WTC11 (cell line): ENCODE data around the gene CENPX.

ENCODE experiments used
- ESRRA ChIP-seq: sonication (generic); formaldehyde crosslinking; IDR thresholded peaks from 2 replicates; pipeline ENCODE4 v1.8.1; 2022; ENCODE audit warnings: mild to moderate bottlenecking, missing genetic modification reagents, borderline replicate concordance
- HMGA2 ChIP-seq: fragments of 250-450 bp; sonication (Bioruptor Pico); IDR thresholded peaks from 2 replicates; pipeline ENCODE4 v1.4.0; 2021; ENCODE audit warnings: mild to moderate bottlenecking, moderate library complexity
- KAT7 ChIP-seq: sonication (generic); formaldehyde crosslinking; IDR thresholded peaks from 2 replicates; pipeline ENCODE4 v1.8.1; 2023; ENCODE audit warnings: missing genetic modification reagents, mild to moderate bottlenecking, borderline replicate concordance
- NFE2L1 ChIP-seq: sonication (generic); formaldehyde crosslinking; IDR thresholded peaks from 2 replicates; pipeline ENCODE4 v1.8.1; 2023; ENCODE audit warnings: missing genetic modification reagents
- NFYB ChIP-seq: sonication (generic); formaldehyde crosslinking; conservative IDR thresholded peaks from 2 replicates; pipeline ENCODE4 v1.8.0; 2022; ENCODE audit warnings: low read depth, missing genetic modification reagents
- TF ChIP-seq, protein P1 (sequence below): fragments of 200-600 bp; IDR thresholded peaks from 2 replicates; pipeline ENCODE4 v1.8.0; 2022; ENCODE audit warnings: antibody characterized with exemption
- TF ChIP-seq, protein P2 (sequence below): sonication (generic); formaldehyde crosslinking; IDR thresholded peaks from 2 replicates; pipeline ENCODE4 v1.8.0; 2022; ENCODE audit warnings: mild to moderate bottlenecking, missing genetic modification reagents
- TF ChIP-seq, protein P3 (sequence below): sonication (generic); formaldehyde crosslinking; IDR thresholded peaks from 2 replicates; pipeline ENCODE4 v1.8.1; 2022; ENCODE audit warnings: low read depth, missing genetic modification reagents, borderline replicate concordance
- TF ChIP-seq, protein P4 (sequence below): sonication (generic); formaldehyde crosslinking; IDR thresholded peaks from 2 replicates; pipeline ENCODE4 v1.8.1; 2022; ENCODE audit warnings: mild to moderate bottlenecking, moderate library complexity, missing genetic modification reagents
- TF ChIP-seq, protein P5 (sequence below): sonication (generic); formaldehyde crosslinking; IDR thresholded peaks from 2 replicates; pipeline ENCODE4 v1.8.1; 2023; ENCODE audit warnings: mild to moderate bottlenecking, missing genetic modification reagents, borderline replicate concordance
- TF ChIP-seq, protein P6 (sequence below): sonication (generic); formaldehyde crosslinking; IDR thresholded peaks from 2 replicates; pipeline ENCODE4 v1.8.1; 2023; ENCODE audit warnings: mild to moderate bottlenecking, missing genetic modification reagents
- TF ChIP-seq, protein P7 (sequence below): sonication (generic); formaldehyde crosslinking; IDR thresholded peaks from 2 replicates; pipeline ENCODE4 v1.8.0; 2022; ENCODE audit warnings: mild to moderate bottlenecking, missing genetic modification reagents
- TF ChIP-seq, protein P8 (sequence below): sonication (generic); formaldehyde crosslinking; IDR thresholded peaks from 2 replicates; pipeline ENCODE4 v1.8.0; 2022; ENCODE audit warnings: missing genetic modification reagents

DNA sequence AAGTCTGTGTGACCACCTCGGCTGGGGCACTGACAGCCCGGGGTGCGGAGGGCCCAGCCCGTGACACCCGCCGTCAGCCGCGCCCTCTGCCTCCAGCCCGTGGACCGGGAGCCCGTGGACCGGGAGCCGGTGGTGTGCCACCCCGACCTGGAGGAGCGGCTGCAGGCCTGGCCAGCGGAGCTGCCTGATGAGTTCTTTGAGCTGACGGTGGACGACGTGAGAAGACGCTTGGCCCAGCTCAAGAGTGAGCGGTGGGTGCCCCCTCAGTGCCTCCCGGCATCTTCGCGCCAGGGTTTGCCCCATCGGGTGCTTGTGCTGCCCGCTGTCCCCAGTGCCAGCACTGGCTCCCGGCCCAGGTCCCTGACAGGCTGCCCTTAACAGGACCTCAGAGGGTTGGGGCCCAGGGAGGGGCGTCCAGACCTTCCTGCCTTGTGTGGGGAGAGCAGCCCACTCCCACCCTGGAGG, 13.7 kb downstream of the CENPX start:
- TF ChIP-seq, protein P1, sequence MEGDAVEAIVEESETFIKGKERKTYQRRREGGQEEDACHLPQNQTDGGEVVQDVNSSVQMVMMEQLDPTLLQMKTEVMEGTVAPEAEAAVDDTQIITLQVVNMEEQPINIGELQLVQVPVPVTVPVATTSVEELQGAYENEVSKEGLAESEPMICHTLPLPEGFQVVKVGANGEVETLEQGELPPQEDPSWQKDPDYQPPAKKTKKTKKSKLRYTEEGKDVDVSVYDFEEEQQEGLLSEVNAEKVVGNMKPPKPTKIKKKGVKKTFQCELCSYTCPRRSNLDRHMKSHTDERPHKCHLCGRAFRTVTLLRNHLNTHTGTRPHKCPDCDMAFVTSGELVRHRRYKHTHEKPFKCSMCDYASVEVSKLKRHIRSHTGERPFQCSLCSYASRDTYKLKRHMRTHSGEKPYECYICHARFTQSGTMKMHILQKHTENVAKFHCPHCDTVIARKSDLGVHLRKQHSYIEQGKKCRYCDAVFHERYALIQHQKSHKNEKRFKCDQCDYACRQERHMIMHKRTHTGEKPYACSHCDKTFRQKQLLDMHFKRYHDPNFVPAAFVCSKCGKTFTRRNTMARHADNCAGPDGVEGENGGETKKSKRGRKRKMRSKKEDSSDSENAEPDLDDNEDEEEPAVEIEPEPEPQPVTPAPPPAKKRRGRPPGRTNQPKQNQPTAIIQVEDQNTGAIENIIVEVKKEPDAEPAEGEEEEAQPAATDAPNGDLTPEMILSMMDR, result no peak
- TF ChIP-seq ESRRA (CRISPR knock-in tag), result no peak
- TF ChIP-seq, protein P2, sequence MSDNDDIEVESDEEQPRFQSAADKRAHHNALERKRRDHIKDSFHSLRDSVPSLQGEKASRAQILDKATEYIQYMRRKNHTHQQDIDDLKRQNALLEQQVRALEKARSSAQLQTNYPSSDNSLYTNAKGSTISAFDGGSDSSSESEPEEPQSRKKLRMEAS (CRISPR knock-in tag), result no peak
- TF ChIP-seq, protein P3, sequence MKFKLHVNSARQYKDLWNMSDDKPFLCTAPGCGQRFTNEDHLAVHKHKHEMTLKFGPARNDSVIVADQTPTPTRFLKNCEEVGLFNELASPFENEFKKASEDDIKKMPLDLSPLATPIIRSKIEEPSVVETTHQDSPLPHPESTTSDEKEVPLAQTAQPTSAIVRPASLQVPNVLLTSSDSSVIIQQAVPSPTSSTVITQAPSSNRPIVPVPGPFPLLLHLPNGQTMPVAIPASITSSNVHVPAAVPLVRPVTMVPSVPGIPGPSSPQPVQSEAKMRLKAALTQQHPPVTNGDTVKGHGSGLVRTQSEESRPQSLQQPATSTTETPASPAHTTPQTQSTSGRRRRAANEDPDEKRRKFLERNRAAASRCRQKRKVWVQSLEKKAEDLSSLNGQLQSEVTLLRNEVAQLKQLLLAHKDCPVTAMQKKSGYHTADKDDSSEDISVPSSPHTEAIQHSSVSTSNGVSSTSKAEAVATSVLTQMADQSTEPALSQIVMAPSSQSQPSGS, result no peak
- no peak for TF ChIP-seq NFE2L1
- TF ChIP-seq, protein P4, sequence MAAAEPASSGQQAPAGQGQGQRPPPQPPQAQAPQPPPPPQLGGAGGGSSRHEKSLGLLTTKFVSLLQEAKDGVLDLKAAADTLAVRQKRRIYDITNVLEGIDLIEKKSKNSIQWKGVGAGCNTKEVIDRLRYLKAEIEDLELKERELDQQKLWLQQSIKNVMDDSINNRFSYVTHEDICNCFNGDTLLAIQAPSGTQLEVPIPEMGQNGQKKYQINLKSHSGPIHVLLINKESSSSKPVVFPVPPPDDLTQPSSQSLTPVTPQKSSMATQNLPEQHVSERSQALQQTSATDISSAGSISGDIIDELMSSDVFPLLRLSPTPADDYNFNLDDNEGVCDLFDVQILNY (CRISPR knock-in tag), result no peak
- TF ChIP-seq, protein P5, sequence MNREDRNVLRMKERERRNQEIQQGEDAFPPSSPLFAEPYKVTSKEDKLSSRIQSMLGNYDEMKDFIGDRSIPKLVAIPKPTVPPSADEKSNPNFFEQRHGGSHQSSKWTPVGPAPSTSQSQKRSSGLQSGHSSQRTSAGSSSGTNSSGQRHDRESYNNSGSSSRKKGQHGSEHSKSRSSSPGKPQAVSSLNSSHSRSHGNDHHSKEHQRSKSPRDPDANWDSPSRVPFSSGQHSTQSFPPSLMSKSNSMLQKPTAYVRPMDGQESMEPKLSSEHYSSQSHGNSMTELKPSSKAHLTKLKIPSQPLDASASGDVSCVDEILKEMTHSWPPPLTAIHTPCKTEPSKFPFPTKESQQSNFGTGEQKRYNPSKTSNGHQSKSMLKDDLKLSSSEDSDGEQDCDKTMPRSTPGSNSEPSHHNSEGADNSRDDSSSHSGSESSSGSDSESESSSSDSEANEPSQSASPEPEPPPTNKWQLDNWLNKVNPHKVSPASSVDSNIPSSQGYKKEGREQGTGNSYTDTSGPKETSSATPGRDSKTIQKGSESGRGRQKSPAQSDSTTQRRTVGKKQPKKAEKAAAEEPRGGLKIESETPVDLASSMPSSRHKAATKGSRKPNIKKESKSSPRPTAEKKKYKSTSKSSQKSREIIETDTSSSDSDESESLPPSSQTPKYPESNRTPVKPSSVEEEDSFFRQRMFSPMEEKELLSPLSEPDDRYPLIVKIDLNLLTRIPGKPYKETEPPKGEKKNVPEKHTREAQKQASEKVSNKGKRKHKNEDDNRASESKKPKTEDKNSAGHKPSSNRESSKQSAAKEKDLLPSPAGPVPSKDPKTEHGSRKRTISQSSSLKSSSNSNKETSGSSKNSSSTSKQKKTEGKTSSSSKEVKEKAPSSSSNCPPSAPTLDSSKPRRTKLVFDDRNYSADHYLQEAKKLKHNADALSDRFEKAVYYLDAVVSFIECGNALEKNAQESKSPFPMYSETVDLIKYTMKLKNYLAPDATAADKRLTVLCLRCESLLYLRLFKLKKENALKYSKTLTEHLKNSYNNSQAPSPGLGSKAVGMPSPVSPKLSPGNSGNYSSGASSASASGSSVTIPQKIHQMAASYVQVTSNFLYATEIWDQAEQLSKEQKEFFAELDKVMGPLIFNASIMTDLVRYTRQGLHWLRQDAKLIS, result no peak
- TF ChIP-seq, protein P6, sequence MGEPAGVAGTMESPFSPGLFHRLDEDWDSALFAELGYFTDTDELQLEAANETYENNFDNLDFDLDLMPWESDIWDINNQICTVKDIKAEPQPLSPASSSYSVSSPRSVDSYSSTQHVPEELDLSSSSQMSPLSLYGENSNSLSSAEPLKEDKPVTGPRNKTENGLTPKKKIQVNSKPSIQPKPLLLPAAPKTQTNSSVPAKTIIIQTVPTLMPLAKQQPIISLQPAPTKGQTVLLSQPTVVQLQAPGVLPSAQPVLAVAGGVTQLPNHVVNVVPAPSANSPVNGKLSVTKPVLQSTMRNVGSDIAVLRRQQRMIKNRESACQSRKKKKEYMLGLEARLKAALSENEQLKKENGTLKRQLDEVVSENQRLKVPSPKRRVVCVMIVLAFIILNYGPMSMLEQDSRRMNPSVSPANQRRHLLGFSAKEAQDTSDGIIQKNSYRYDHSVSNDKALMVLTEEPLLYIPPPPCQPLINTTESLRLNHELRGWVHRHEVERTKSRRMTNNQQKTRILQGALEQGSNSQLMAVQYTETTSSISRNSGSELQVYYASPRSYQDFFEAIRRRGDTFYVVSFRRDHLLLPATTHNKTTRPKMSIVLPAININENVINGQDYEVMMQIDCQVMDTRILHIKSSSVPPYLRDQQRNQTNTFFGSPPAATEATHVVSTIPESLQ (CRISPR knock-in tag), result no peak
- TF ChIP-seq, protein P7, sequence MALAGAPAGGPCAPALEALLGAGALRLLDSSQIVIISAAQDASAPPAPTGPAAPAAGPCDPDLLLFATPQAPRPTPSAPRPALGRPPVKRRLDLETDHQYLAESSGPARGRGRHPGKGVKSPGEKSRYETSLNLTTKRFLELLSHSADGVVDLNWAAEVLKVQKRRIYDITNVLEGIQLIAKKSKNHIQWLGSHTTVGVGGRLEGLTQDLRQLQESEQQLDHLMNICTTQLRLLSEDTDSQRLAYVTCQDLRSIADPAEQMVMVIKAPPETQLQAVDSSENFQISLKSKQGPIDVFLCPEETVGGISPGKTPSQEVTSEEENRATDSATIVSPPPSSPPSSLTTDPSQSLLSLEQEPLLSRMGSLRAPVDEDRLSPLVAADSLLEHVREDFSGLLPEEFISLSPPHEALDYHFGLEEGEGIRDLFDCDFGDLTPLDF (CRISPR knock-in tag), result no peak
- no peak for TF ChIP-seq KAT7
- no peak for TF ChIP-seq HMGA2 (CRISPR knock-in tag)
- TF ChIP-seq, protein P8, sequence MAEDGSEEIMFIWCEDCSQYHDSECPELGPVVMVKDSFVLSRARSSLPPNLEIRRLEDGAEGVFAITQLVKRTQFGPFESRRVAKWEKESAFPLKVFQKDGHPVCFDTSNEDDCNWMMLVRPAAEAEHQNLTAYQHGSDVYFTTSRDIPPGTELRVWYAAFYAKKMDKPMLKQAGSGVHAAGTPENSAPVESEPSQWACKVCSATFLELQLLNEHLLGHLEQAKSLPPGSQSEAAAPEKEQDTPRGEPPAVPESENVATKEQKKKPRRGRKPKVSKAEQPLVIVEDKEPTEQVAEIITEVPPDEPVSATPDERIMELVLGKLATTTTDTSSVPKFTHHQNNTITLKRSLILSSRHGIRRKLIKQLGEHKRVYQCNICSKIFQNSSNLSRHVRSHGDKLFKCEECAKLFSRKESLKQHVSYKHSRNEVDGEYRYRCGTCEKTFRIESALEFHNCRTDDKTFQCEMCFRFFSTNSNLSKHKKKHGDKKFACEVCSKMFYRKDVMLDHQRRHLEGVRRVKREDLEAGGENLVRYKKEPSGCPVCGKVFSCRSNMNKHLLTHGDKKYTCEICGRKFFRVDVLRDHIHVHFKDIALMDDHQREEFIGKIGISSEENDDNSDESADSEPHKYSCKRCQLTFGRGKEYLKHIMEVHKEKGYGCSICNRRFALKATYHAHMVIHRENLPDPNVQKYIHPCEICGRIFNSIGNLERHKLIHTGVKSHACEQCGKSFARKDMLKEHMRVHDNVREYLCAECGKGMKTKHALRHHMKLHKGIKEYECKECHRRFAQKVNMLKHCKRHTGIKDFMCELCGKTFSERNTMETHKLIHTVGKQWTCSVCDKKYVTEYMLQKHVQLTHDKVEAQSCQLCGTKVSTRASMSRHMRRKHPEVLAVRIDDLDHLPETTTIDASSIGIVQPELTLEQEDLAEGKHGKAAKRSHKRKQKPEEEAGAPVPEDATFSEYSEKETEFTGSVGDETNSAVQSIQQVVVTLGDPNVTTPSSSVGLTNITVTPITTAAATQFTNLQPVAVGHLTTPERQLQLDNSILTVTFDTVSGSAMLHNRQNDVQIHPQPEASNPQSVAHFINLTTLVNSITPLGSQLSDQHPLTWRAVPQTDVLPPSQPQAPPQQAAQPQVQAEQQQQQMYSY (CRISPR knock-in tag), result no peak
- TF ChIP-seq NFYB (CRISPR knock-in tag), result no peak
